ENCODE data around the gene PDPK1. TPM values are rescaled to one million over a fixed set of nuclear protein-coding genes. Genes with fewer than 3 reads are reported as not detected.

PDPK1 gene
- total and polyA plus RNA-seq, 2 experiments from 2014 or later, result 19.3 to 25.8 TPM

- TF ChIP-seq ETS1 (IDR thresholded peaks at IDR 0.05), result no peak
- TF ChIP-seq REST (IDR thresholded peaks at IDR 0.05; ENCODE audit: unreplicated experiment), result no peak
- no peak for TF ChIP-seq EZH2 (IDR thresholded peaks at IDR 0.05; ENCODE audit: low read depth, unreplicated experiment)
- no peak for TF ChIP-seq CTCF (conservative IDR thresholded peaks at IDR 0.05; ENCODE audit: low read depth in 2 of 2)
- TF ChIP-seq EZH2phosphoT487 (IDR thresholded peaks at IDR 0.05; ENCODE audit: unreplicated experiment), result no peak
- no peak for TF ChIP-seq STAT1 (IDR thresholded peaks at IDR 0.05; ENCODE audit: unreplicated experiment)
Observed at GRCh38 chr16:2514333-2515179, 23.3 kb upstream of the PDPK1 start (continued).

- Histone ChIP-seq H3K79me2 (replicated peaks; ENCODE audit: insufficient read depth) (peaks cover 50% of the 10 kb centered on the region), H3K36me3 (ENCODE audit: insufficient read depth) (no peaks in the 10 kb centered on the region), H3K4me1 (ENCODE audit: insufficient read depth) (peaks cover 22% of the 10 kb centered on the region; the same call in 1 of the 2 replicates), H3K27me3 (ENCODE audit: insufficient read depth) (no peaks in the 10 kb centered on the region), H4K20me1 (replicated peaks; ENCODE audit: insufficient read depth) (peaks cover 29% of the 10 kb centered on the region), H3K4me2 (peak overlapping the region; percentile 92), H2AFZ (no peak overlapping the region), H3F3A (replicated peaks; ENCODE audit: low read depth) (0 out of 2 replicates have a peak, but pooled peaks cover 24% of the 10 kb centered on the region), H3K27ac (ENCODE audit: low read depth) (peak overlapping the region; percentile 32; the same call in 1 of the 2 replicates), H3K9me2 (ENCODE audit: insufficient read depth) (no peaks in the 10 kb centered on the region), H3K4me3 (peak overlapping the region; percentile 91)
- Mint-ChIP-seq H3K36me3 (ENCODE audit: low read depth) (peaks cover 12% of the 10 kb centered on the region), H3K27me3 (ENCODE audit: insufficient read depth, low read depth, poor library complexity) (peaks cover 43% of the 10 kb centered on the region), H3K4me3 (peak overlapping the region; percentile 89), H3K4me1 (peaks cover 54% of the 10 kb centered on the region), H3K27ac (peak overlapping the region; percentile 89), H3K9me3 (no peaks in the 10 kb centered on the region; the same call in 1 of the 3 replicates)
- DNase-seq (ENCODE audit: low spot score), result no peak
- TF ChIP-seq STAT1 (IDR thresholded peaks at IDR 0.05; ENCODE audit: unreplicated experiment) (no peak), ETS1 (IDR thresholded peaks at IDR 0.05) (no peak), EZH2 (IDR thresholded peaks at IDR 0.05; ENCODE audit: low read depth, unreplicated experiment) (no peak)
- ATAC-seq, result no peak
Observed at GRCh38 chr16:2515180-2515851, 22.5 kb upstream of the PDPK1 start.

Data from GM23338 (cell line).